HCT116 (cell line): ENCODE data around the gene ADGRF5. TPM values are rescaled to one million over a fixed set of nuclear protein-coding genes. Genes with fewer than 3 reads are reported as not detected.

Source experiments
- ATAC-seq: fragments of 200-7000 bp; cut with Tn5 transposase; 2 replicates; pipeline ENCODE4 v1.9.1; 2020; ENCODE audit warnings: mild to moderate bottlenecking, moderate library complexity
- BruUV-seq: library from RNA; stranded (reverse); fragments of 400-500 nt; replicated peaks from 2 replicates; lab custom pipeline; 2021; lab: Mats Ljungman, UMichigan
- CTCF ChIA-PET: fragments of 300-600 bp; sonication (Branson Sonifier 250); formaldehyde crosslinking; loops from one replicate; lab custom pipeline; 2021; ENCODE audit warnings: antibody characterized with exemption; lab: Charles Lee
- POLR2A ChIA-PET: fragments of 300-600, 350-600 bp; sonication (Branson Sonifier 250); formaldehyde crosslinking; loops from one replicate; lab custom pipeline; 2021; ENCODE audit warnings: antibody characterized with exemption; lab: Charles Lee
- RAD21 ChIA-PET, 2 experiments: fragments of 300-600 bp; sonication (Branson Sonifier 250); formaldehyde crosslinking; loops; one replicate each; lab custom pipeline; 2023; ENCODE audit warnings: low total read pairs in 2 of 2; ENCODE audit not compliant: uncharacterized antibody in 2 of 2, unreplicated experiment in 2 of 2, low non-redundant PET in 1 of 2; lab: Charles Lee
- DNase-seq: peaks from one replicate; pipeline ENCODE4 v3.0.0-alpha.2; 2010; ENCODE audit warnings: low read depth, low spot score
- H2AFZ ChIP-seq: fragments of 200-600 bp; shearing (Covaris generic), sonication (generic); 2 replicates; pipeline ENCODE4 v1.6.1; 2017; ENCODE audit warnings: low read depth, mixed run types, mixed read lengths, antibody characterized with exemption, low read length; ENCODE audit not compliant: poor library complexity, severe bottlenecking
- H3K27ac ChIP-seq: 2 replicates; pipeline ENCODE4 v1.5.1; 2012; ENCODE audit warnings: low read depth, low read length
- H3K27me3 ChIP-seq: fragments of 200-600 bp; sonication (generic); 2 replicates; pipeline ENCODE4 v1.6.1; 2016; ENCODE audit warnings: mixed run types, low read length, mixed read lengths; ENCODE audit not compliant: insufficient read depth
- H3K36me3 ChIP-seq, 2 experiments: fragments of 200-500 bp in 1 of 2; fragments of 200-600 bp in 1 of 2; sonication (Bioruptor generic) in 1 of 2; sonication (generic) in 1 of 2; 2 replicates each; pipeline versions ENCODE4 v1.5.1 to v1.6.1; 2014 to 2016; ENCODE audit warnings: low read length in 2 of 2, inconsistent platforms in 1 of 2, mixed read lengths in 1 of 2, mixed run types in 1 of 2; ENCODE audit not compliant: insufficient read depth in 2 of 2, control insufficient read depth in 1 of 2
- H3K4me1 ChIP-seq, 2 experiments: fragments of 200-600 bp in 1 of 2; sonication (generic) in 1 of 2; 2 replicates each; pipeline versions ENCODE4 v1.5.1 to v1.6.1; 2012 to 2017; ENCODE audit warnings: low read length in 2 of 2, inconsistent platforms in 1 of 2, mild to moderate bottlenecking in 1 of 2, mixed read lengths in 1 of 2, mixed run types in 1 of 2, moderate library complexity in 1 of 2; ENCODE audit not compliant: insufficient read depth in 2 of 2, control insufficient read depth in 1 of 2
- H3K4me2 ChIP-seq: fragments of 200-600 bp; sonication (generic); 2 replicates; pipeline ENCODE4 v1.6.1; 2017; ENCODE audit warnings: mixed run types, low read length, mixed read lengths
- H3K4me3 ChIP-seq, 2 experiments: fragments of 200-600 bp in 1 of 2; sonication (generic) in 1 of 2; replicated peaks in 1 of 2; 2 replicates each; pipeline ENCODE4 v1.5.1; 2011 to 2016; ENCODE audit warnings: low read length in 2 of 2, control low read depth in 1 of 2, low read depth in 1 of 2, mild to moderate bottlenecking in 1 of 2, mixed read lengths in 1 of 2, mixed run types in 1 of 2
- H3K79me2 ChIP-seq: fragments of 200-600 bp; sonication (generic); 2 replicates; pipeline ENCODE4 v1.6.1; 2017; ENCODE audit warnings: mild to moderate bottlenecking, mixed run types, low read length, moderate library complexity, mixed read lengths; ENCODE audit not compliant: insufficient read depth
- H3K9ac ChIP-seq: fragments of 200-600 bp; sonication (generic); 2 replicates; pipeline ENCODE4 v1.6.1; 2016; ENCODE audit warnings: low read length, mixed read lengths
- H3K9me2 ChIP-seq: fragments of 200-600 bp; sonication (generic), shearing (Covaris generic); 2 replicates; pipeline ENCODE4 v1.6.1; 2017; ENCODE audit warnings: mixed run types, mild to moderate bottlenecking, moderate library complexity; ENCODE audit not compliant: insufficient read depth
- H3K9me3 ChIP-seq, 2 experiments: fragments of 200-500 bp in 1 of 2; fragments of 200-600 bp in 1 of 2; sonication (Bioruptor generic) in 1 of 2; sonication (generic) in 1 of 2; 2 replicates each; pipeline ENCODE4 v1.6.1; 2014 to 2017; ENCODE audit warnings: low read length in 2 of 2, mixed read lengths in 2 of 2, inconsistent platforms in 1 of 2, low read depth in 1 of 2, mild to moderate bottlenecking in 1 of 2, mixed run types in 1 of 2, moderate library complexity in 1 of 2; ENCODE audit not compliant: control insufficient read depth in 1 of 2, insufficient read depth in 1 of 2
- H4K20me1 ChIP-seq: fragments of 200-600 bp; sonication (generic), shearing (Covaris generic); 2 replicates; pipeline ENCODE4 v1.6.1; 2017; ENCODE audit warnings: mixed run types, mild to moderate bottlenecking, moderate library complexity; ENCODE audit not compliant: insufficient read depth
- ATF3 ChIP-seq: IDR thresholded peaks from 2 replicates; pipeline ENCODE4 v1.6.1; 2012
- CBX3 ChIP-seq: IDR thresholded peaks from 2 replicates; pipeline ENCODE4 v1.6.1; 2012; ENCODE audit warnings: low read depth
- CEBPB ChIP-seq: IDR thresholded peaks from 2 replicates; pipeline ENCODE4 v1.6.1; 2012; ENCODE audit warnings: low read depth
- EGR1 ChIP-seq: IDR thresholded peaks from 2 replicates; pipeline ENCODE4 v1.6.1; 2012; ENCODE audit warnings: low read depth
- ELF1 ChIP-seq: IDR thresholded peaks from 2 replicates; pipeline ENCODE4 v1.6.1; 2012; ENCODE audit warnings: low read depth, borderline replicate concordance
- EZH2 ChIP-seq: fragments of 200-600 bp; sonication (generic); IDR thresholded peaks from 2 replicates; pipeline ENCODE4 v1.6.1; 2017; ENCODE audit warnings: antibody characterized with exemption, mixed run types
- EZH2phosphoT487 ChIP-seq: fragments of 200-600 bp; IDR thresholded peaks from 2 replicates; pipeline ENCODE4 v1.6.1; 2018; ENCODE audit warnings: antibody characterized with exemption, borderline replicate concordance
- FOSL1 ChIP-seq: IDR thresholded peaks from 2 replicates; pipeline ENCODE4 v1.6.1; 2012; ENCODE audit warnings: low read depth
- JUND ChIP-seq: IDR thresholded peaks from 2 replicates; pipeline ENCODE4 v1.6.1; 2012
- MAX ChIP-seq: IDR thresholded peaks from 2 replicates; pipeline ENCODE4 v1.6.1; 2012
- POLR2AphosphoS5 ChIP-seq: IDR thresholded peaks from 2 replicates; pipeline ENCODE4 v1.6.1; 2011; ENCODE audit warnings: mild to moderate bottlenecking, low read depth, low read length, moderate library complexity
- REST ChIP-seq: IDR thresholded peaks from 2 replicates; pipeline ENCODE4 v1.6.1; 2012; ENCODE audit warnings: low read depth
- SIN3A ChIP-seq: IDR thresholded peaks from 2 replicates; pipeline ENCODE4 v1.6.1; 2012; ENCODE audit warnings: low read depth
- TCF7L2 ChIP-seq: IDR thresholded peaks from 2 replicates; pipeline ENCODE4 v1.7.0; 2011; ENCODE audit warnings: borderline replicate concordance, inconsistent platforms; ENCODE audit not compliant: insufficient read depth, insufficient read length; ENCODE audit errors: extremely low read depth
- YY1 ChIP-seq: IDR thresholded peaks from 2 replicates; pipeline ENCODE4 v1.6.1; 2011; ENCODE audit warnings: low read length, low read depth, moderate library complexity, mild to moderate bottlenecking; ENCODE audit not compliant: insufficient replicate concordance; ENCODE audit errors: extremely low read depth
- intact Hi-C: fragments of 100-400 bp; cut with micrococcal nuclease; formaldehyde crosslinking; loops from 2 replicates; pipeline ENCODE4 v1.10.0; 2022
- total RNA-seq: library from RNA; stranded (reverse); gene quantifications from one replicate; pipeline ENCODE4 v1.2.1, GENCODE V29; 2021; ENCODE audit not compliant: unreplicated experiment

The ADGRF5 gene
- total RNA-seq, 1 experiment from 2014 or later: 0.17 TPM

GRCh38 chr6:46894433-46894832, 27.3 kb downstream of the ADGRF5 start:
- intact Hi-C loops: no loop called here
- no peak overlapping the region for H3K27ac ChIP-seq

GRCh38 chr6:46893648-46894047, 28.1 kb downstream of the ADGRF5 start:
- Histone ChIP-seq H3K9ac (no peak overlapping the region), H2AFZ (no peak overlapping the region), H3K4me3 (no peak overlapping the region), H3K4me1 (peaks cover 0 to 5% of the 10 kb centered on the region in 2 experiments; a peak in 1 of 4 replicates), H3K27me3 (no peaks in the 10 kb centered on the region), H3K36me3 (no peaks in the 10 kb centered on the region), H4K20me1 (no peaks in the 10 kb centered on the region), H3K9me3 (no peaks in the 10 kb centered on the region), H3K4me2 (no peak overlapping the region), H3K27ac (no peak overlapping the region), H3K79me2 (no peaks in the 10 kb centered on the region), H3K9me2 (no peaks in the 10 kb centered on the region)
- ChIA-PET CTCF (no interaction called here), RAD21 (no interaction called here), POLR2A (no interaction called here)
- intact Hi-C loops: no loop called here
- ATAC-seq: no peak
- BruUV-seq: no TSS peak
- no peak for DNase-seq
- TF ChIP-seq EZH2: no peak
- no peak for TF ChIP-seq MAX
- TF ChIP-seq CEBPB: no peak
- TF ChIP-seq EGR1: no peak
- no peak for TF ChIP-seq REST

More at GRCh38 chr6:46894433-46894832, 27.3 kb downstream of the ADGRF5 start:
- ChIA-PET RAD21 (no interaction called here), CTCF (no interaction called here), POLR2A (no interaction called here)
- H3K36me3 ChIP-seq: no peaks in the 10 kb centered on the region
- no peak overlapping the region for H3K4me3 ChIP-seq
- H3K9me3 ChIP-seq: no peaks in the 10 kb centered on the region
- no peaks in the 10 kb centered on the region for H3K27me3 ChIP-seq
- H3K79me2 ChIP-seq: no peaks in the 10 kb centered on the region
- no peak overlapping the region for H2AFZ ChIP-seq
- ATAC-seq (no peak), DNase-seq (no peak)
- H4K20me1 ChIP-seq: no peaks in the 10 kb centered on the region
- no peak overlapping the region for H3K9ac ChIP-seq
- H3K4me2 ChIP-seq: no peak overlapping the region
- no peak for TF ChIP-seq CBX3
- TF ChIP-seq FOSL1: no peak
- no peak for TF ChIP-seq ATF3
- no peak for TF ChIP-seq EZH2
- TF ChIP-seq SIN3A: no peak
- no peak for TF ChIP-seq CEBPB
- TF ChIP-seq EGR1: no peak
- no peak for TF ChIP-seq JUND
- TF ChIP-seq TCF7L2: no peak
- no peak for TF ChIP-seq POLR2AphosphoS5
- no peak for TF ChIP-seq EZH2phosphoT487
- TF ChIP-seq MAX: no peak
- no peak for TF ChIP-seq YY1
- no peak for TF ChIP-seq ELF1
- no TSS peak for BruUV-seq
- peaks cover 0 to 5% of the 10 kb centered on the region in 2 experiments; a peak in 1 of 4 replicates for H3K4me1 ChIP-seq
- no peaks in the 10 kb centered on the region for H3K9me2 ChIP-seq
